Measurements from ENCODE around the gene USP36. TPM values are rescaled to one million over a fixed set of nuclear protein-coding genes. Genes with fewer than 3 reads are reported as not detected.

USP36 gene
- total RNA-seq = 10.6 and 13.5 TPM in 2 replicates

DNA sequence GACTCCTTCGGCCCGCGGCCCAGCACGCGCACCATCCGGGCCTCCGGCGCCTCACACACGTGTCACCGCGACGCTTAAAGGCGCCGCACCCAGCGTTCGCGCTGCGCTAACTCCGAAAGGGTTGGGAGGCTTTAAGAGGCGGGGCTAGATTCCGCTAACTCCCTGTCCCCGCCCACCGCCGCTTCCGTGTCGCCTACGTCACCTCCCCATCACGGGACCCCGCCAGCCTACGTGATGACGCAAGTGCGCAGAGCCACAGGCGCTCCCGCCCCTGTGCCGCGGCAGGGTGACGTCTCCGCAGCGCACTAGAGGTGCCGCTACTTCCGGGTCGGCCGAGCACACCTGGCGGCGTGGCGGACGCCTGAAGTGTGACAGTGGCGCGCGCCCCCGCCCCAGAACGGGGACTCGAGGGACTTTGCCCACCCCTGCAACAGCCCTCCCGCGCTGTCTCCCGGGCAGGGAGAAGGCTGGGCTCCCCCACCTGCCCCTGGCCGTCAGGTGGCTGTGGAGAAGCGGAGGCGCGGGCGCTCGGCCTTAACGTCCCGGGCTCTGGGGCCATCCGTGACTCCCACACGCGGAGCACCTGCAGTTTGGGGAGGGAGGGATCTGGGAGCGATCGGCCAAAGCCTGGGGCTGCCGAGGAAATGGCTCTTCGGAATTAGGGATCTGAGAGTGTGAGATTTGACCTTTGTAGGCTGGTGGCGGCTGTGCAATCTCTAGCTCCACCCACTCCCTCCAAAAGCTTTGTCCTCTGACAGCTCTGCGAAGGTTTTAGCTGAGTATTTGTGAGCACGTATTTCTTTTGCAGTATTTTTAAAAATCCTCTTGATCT lies at the start of gene USP36:
Gene USP36, minus strand, starts transcription at position 35 of the 832 bp plus-strand sequence. CDS start 4,451 bp downstream, outside the sequence.

DNA sequence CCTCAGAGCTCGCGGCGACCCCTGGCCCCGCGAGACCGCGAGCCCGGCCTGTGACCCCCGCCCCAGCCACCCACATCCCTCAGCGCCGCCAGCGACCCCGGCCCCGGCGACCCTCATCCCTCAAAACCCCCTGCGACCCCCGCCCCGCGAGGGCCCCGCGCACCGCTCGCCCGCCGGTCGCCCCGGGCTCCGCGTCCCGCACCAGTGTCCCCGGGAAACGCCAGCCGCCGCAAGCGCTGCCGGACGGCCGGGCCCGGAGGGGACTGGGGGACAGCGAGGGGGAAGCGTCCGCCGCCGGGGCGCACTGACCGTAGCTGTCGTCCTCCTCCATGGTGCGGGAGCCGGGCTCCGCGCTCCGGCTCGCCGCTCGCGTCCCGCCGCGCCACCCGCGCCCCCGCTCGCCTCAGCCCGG lies 58.7 kb downstream of the USP36 start, which contains the start of gene CYTH1:
Gene CYTH1, minus strand, starts transcription at position 381 of the 412 bp plus-strand sequence. Its CDS starts 50 bp downstream, at position 331.

Other genes starting within 250 kb of the USP36 start
- gene CYTH1, start 58.5 kb downstream of the USP36 start, total RNA-seq = 11.2 and 12.0 TPM in 2 replicates
- gene CEP295NL, start 62.4 kb upstream of the USP36 start, total RNA-seq = 2.2 and 2.8 TPM in 2 replicates
- gene TIMP2, start 84.6 kb upstream of the USP36 start, total RNA-seq = 76.0 and 124 TPM in 2 replicates
- gene LGALS3BP, start 139.1 kb upstream of the USP36 start, total RNA-seq = 214 and 366 TPM in 2 replicates
- gene CANT1, start 168.9 kb upstream of the USP36 start, total RNA-seq = 31.8 and 33.7 TPM in 2 replicates
- 4.7 and 5.4 TPM in 2 replicates for gene C1QTNF1, start 183.4 kb upstream of the USP36 start, total RNA-seq
- 9.9 and 10.1 TPM in 2 replicates for gene ENGASE, start 234.0 kb upstream of the USP36 start, total RNA-seq